Smooth muscle cell (in vitro differentiated cells): Measurements from ENCODE around the gene LARP1. TPM values are rescaled to one million over a fixed set of nuclear protein-coding genes. Genes with fewer than 3 reads are reported as not detected.

Source experiments
- DNase-seq: peaks from one replicate; lab custom pipeline; 2025; ENCODE audit not compliant: unreplicated experiment; lab: John Stamatoyannopoulos, UW
- H2AFZ ChIP-seq: fragments of 200-600 bp; sonication (generic); 2 replicates; pipeline ENCODE4 v1.6.0; 2016; ENCODE audit warnings: antibody characterized with exemption, low read depth, mild to moderate bottlenecking
- H3F3A ChIP-seq: fragments of 200-600 bp; sonication (generic); 2 replicates; pipeline ENCODE4 v1.6.0; 2017; ENCODE audit warnings: antibody characterized with exemption, low read depth
- H3K27ac ChIP-seq: fragments of 200-600 bp; sonication (generic); 2 replicates; pipeline ENCODE4 v1.5.1; 2016; ENCODE audit warnings: low read depth, mild to moderate bottlenecking
- H3K27me3 ChIP-seq: fragments of 200-600 bp; sonication (generic); 2 replicates; pipeline ENCODE4 v1.6.1; 2016; ENCODE audit warnings: low read depth, mild to moderate bottlenecking
- H3K36me3 ChIP-seq: fragments of 200-600 bp; sonication (generic); 2 replicates; pipeline ENCODE4 v1.5.1; 2016; ENCODE audit warnings: low read depth
- H3K4me1 ChIP-seq: fragments of 200-600 bp; sonication (generic); 2 replicates; pipeline ENCODE4 v1.5.1; 2016; ENCODE audit warnings: low read depth
- H3K4me2 ChIP-seq: fragments of 200-600 bp; sonication (generic); 2 replicates; pipeline ENCODE4 v1.6.0; 2016; ENCODE audit warnings: mild to moderate bottlenecking
- H3K4me3 ChIP-seq: fragments of 200-600 bp; sonication (generic); 2 replicates; pipeline ENCODE4 v1.5.1; 2016; ENCODE audit warnings: mild to moderate bottlenecking
- H3K79me2 ChIP-seq: fragments of 200-600 bp; sonication (generic); 2 replicates; pipeline ENCODE4 v1.6.0; 2016; ENCODE audit warnings: low read depth, mild to moderate bottlenecking
- H3K9ac ChIP-seq: fragments of 200-600 bp; sonication (generic); 2 replicates; pipeline ENCODE4 v1.6.0; 2016; ENCODE audit warnings: low read depth
- H3K9me3 ChIP-seq: fragments of 200-600 bp; sonication (generic); replicated peaks from 2 replicates; pipeline ENCODE4 v1.5.1; 2016; ENCODE audit warnings: low read depth
- H4K20me1 ChIP-seq: fragments of 200-600 bp; sonication (generic); 2 replicates; pipeline ENCODE4 v1.6.0; 2016; ENCODE audit warnings: low read depth
- CTCF ChIP-seq: fragments of 200-600 bp; sonication (generic); IDR thresholded peaks from 2 replicates; pipeline ENCODE4 v1.5.1; 2017; ENCODE audit warnings: borderline replicate concordance, mild to moderate bottlenecking, antibody characterized with exemption; ENCODE audit not compliant: insufficient read depth, poor library complexity, severe bottlenecking
- WGBS: methylation state at CpG from one replicate; pipeline ENCODE4 v1.1.7; 2016; ENCODE audit warnings: low lambda C conversion rate; 5-methylcytosine and 5-hydroxymethylcytosine counted together
- polyA plus RNA-seq: library from polyadenylated mRNA; unstranded; fragments of >200 nt; fragmentation: Nextera tagmentation; extraction: Ambion mirVana; gene quantifications from 2 replicates; pipeline ENCODE4 v1.2.1, GENCODE V29; 2016
- total RNA-seq: library from RNA; depleted of rRNA; stranded (reverse); fragments of >200 nt; gene quantifications from 2 replicates; pipeline ENCODE4 v1.2.3, GENCODE V29; 2014

Gene LARP1
- total and polyA plus RNA-seq, 2 experiments from 2014 or later, result 31.3 to 44.9 TPM

DNA sequence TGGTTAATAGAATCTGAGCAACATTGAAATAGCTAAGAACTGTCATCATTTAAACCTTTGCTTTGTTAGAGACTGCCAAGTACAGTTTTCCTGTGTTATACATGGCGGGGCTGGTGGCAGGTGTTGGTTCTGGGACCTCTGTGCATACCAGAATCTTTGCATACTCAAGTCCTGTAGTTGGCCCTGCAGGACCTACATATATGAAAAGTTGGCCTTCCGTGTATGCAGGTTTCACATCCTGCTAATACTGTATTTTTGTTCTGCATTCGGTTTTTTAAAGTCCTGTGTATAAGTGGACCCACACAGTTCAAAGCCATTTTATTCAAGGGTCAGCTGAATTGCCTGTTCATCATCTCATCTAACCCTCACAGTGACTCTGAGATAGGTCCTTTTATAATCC is 36.4 kb downstream of the LARP1 start:
- Histone ChIP-seq H3K9me3 (no peaks in the 10 kb centered on the region), H4K20me1 (peaks cover 89% of the 10 kb centered on the region), H3K27ac (no peak overlapping the region), H3K4me2 (no peak overlapping the region), H2AFZ (no peak overlapping the region), H3K79me2 (peaks cover 45% of the 10 kb centered on the region), H3K4me1 (peaks cover 7% of the 10 kb centered on the region), H3K27me3 (no peaks in the 10 kb centered on the region), H3K9ac (no peak overlapping the region), H3K4me3 (no peak overlapping the region), H3K36me3 (no peaks in the 10 kb centered on the region), H3F3A (peaks cover 17% of the 10 kb centered on the region)
- WGBS, result 100% methylated on average over 3 of the region's 3 CpGs
- TF ChIP-seq CTCF, result no peak
- DNase-seq, result no peak

- peaks cover 37% of the 10 kb centered on the region for H3K79me2 ChIP-seq
- 84% methylated on average over 26 of the region's 32 CpGs for WGBS
- DNase-seq, result no peak
- no peak overlapping the region for H3K4me3 ChIP-seq
- no peaks in the 10 kb centered on the region for H3K27me3 ChIP-seq
- H3K4me2 ChIP-seq, result peak overlapping the region; percentile 63
- no peak overlapping the region for H3K9ac ChIP-seq
- H3K27ac ChIP-seq, result peak overlapping the region; percentile 66
- peaks cover 80% of the 10 kb centered on the region for H4K20me1 ChIP-seq
- H3K9me3 ChIP-seq, result no peaks in the 10 kb centered on the region
- peaks cover 7% of the 10 kb centered on the region for H3K4me1 ChIP-seq
- H3F3A ChIP-seq, result peaks cover 17% of the 10 kb centered on the region
- TF ChIP-seq CTCF, result no peak
- H3K36me3 ChIP-seq, result no peaks in the 10 kb centered on the region
- no peak overlapping the region for H2AFZ ChIP-seq
Measured at GRCh38 chr5:154793599-154794524, 38.7 kb downstream of the LARP1 start.

GRCh38 chr5:154794525-154795234 is 39.5 kb downstream of the LARP1 start:
- no peak overlapping the region for H2AFZ ChIP-seq
- H3K36me3 ChIP-seq, result no peaks in the 10 kb centered on the region
- no peaks in the 10 kb centered on the region for H3K9me3 ChIP-seq
- no peak for DNase-seq
- no peak for TF ChIP-seq CTCF
- H3K27ac ChIP-seq, result peak overlapping the region; percentile 66
- H3K4me3 ChIP-seq, result no peak overlapping the region
- no peaks in the 10 kb centered on the region for H3K27me3 ChIP-seq
- peak overlapping the region; percentile 63 for H3K4me2 ChIP-seq
- H4K20me1 ChIP-seq, result peaks cover 78% of the 10 kb centered on the region
- H3K4me1 ChIP-seq, result peaks cover 7% of the 10 kb centered on the region
- peaks cover 29% of the 10 kb centered on the region for H3K79me2 ChIP-seq
- 32% methylated on average over 7 of the region's 7 CpGs for WGBS
- peaks cover 17% of the 10 kb centered on the region for H3F3A ChIP-seq
- no peak overlapping the region for H3K9ac ChIP-seq
